AG10803 (cell line): Measurements from ENCODE around the gene PUS3.

Experiments used
- DNase-seq: peaks from one replicate; pipeline ENCODE4 v3.0.0; 2010; ENCODE audit warnings: low read depth
- H3K4me3 ChIP-seq: 2 replicates; pipeline ENCODE4 v1.5.1; 2011; ENCODE audit warnings: mild to moderate bottlenecking, low read length, control low read depth
- TF ChIP-seq, protein P1 (sequence below): conservative IDR thresholded peaks from 2 replicates; pipeline ENCODE4 v1.5.1; 2011; ENCODE audit warnings: mild to moderate bottlenecking, low read length, control low read depth, inconsistent platforms

The PUS3 gene

GRCh38 chr11:125924384-125925007 lies 21.5 kb upstream of the PUS3 start:
- no peak for DNase-seq

GRCh38 chr11:125923633-125924032 lies 20.6 kb upstream of the PUS3 start:
- H3K4me3 ChIP-seq = no peak overlapping the region
- TF ChIP-seq, protein P1, sequence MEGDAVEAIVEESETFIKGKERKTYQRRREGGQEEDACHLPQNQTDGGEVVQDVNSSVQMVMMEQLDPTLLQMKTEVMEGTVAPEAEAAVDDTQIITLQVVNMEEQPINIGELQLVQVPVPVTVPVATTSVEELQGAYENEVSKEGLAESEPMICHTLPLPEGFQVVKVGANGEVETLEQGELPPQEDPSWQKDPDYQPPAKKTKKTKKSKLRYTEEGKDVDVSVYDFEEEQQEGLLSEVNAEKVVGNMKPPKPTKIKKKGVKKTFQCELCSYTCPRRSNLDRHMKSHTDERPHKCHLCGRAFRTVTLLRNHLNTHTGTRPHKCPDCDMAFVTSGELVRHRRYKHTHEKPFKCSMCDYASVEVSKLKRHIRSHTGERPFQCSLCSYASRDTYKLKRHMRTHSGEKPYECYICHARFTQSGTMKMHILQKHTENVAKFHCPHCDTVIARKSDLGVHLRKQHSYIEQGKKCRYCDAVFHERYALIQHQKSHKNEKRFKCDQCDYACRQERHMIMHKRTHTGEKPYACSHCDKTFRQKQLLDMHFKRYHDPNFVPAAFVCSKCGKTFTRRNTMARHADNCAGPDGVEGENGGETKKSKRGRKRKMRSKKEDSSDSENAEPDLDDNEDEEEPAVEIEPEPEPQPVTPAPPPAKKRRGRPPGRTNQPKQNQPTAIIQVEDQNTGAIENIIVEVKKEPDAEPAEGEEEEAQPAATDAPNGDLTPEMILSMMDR = no peak
- no peak for DNase-seq

More at GRCh38 chr11:125924384-125925007, 21.5 kb upstream of the PUS3 start:
- no peak overlapping the region for H3K4me3 ChIP-seq
- TF ChIP-seq, protein P1 = no peak

GRCh38 chr11:125923012-125923579 lies 20.1 kb upstream of the PUS3 start:
- peak; percentile 66 for DNase-seq
- TF ChIP-seq, protein P1 = peak; percentile 98
- no peak overlapping the region for H3K4me3 ChIP-seq

- no peak overlapping the region for H3K4me3 ChIP-seq
- no peak for DNase-seq
Measured at GRCh38 chr11:125922156-125922555, 19.1 kb upstream of the PUS3 start.

GRCh38 chr11:125921042-125921441 lies 18.0 kb upstream of the PUS3 start:
- no peak overlapping the region for H3K4me3 ChIP-seq
- TF ChIP-seq, protein P1 = no peak
- DNase-seq = no peak

More at GRCh38 chr11:125922156-125922555, 19.1 kb upstream of the PUS3 start:
- TF ChIP-seq, protein P1 = no peak

DNA sequence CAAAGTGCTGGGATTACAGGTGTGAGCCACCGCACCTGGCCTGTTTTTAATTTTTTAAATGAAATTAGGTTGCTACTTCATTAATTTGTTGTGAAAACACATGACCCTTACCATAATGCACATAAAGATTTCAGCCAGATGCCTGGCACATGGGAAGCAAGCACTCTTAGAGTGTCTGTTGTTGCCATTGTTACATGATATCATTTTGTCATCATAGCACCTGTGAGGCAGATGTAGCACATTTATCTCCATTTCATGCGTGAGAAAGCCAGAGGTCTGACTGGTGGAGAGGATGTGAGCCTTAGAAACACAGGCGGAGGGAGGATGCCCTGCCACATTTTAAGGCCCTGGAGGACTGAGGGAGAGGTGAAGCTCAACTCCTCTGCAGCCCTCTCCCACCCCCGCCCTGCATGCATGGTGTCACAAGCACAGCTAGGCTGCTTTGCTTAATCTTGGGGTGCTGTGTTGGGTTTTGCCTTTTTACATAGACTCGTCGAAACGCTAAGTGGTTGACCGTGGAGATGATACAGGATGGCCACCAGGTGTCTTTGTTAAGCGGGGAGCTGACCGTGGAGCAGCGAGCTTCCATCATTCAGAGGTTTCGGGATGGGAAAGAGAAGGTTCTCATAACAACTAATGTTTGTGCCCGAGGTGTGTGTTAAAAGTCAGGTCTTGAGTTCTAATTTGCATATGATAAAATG lies 15.3 kb upstream of the PUS3 start:
- TF ChIP-seq, protein P1 = 0 out of 2 replicates have a peak, but pooled peaks have one; percentile 13
- DNase-seq = peak; percentile 37
- no peak overlapping the region for H3K4me3 ChIP-seq
